Activated gamma-delta T cell (primary cell): Measurements from ENCODE around the gene KRT4.
"Not testable (repeated sequence)": the region's sequence is repeated elsewhere in the genome, so short reads cannot be mapped to it uniquely, and the experiment has no call there.

Source experiments
- DNase-seq: peaks from one replicate; lab custom pipeline; 2025; lab: John Stamatoyannopoulos, UW

The KRT4 gene

GRCh38 chr12:52772772-52773171, 41.1 kb downstream of the KRT4 start:
- no peak for DNase-seq

DNA sequence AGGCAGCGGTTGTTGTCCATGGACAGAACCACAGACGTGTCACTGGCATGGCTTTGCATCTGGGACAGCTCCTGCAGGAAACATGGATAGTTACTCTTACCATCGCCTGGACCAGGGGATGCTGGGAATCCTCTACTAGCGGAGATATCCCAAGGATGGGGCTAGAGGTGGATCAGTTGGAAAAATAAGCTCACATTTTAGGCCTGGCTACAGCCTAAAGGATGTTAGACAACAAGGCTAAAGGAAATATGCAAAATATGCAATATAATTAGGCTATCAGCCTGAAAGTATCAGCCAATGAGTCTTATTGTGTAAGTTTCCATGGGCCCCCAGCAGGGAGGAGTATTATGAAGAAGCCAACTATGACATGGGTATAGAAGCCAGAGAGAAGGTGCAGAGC, 41.7 kb downstream of the KRT4 start:
- DNase-seq, result no peak

- no peak for DNase-seq
These were observed 42.4 kb downstream of the KRT4 start for GRCh38 chr12:52771505-52771904.

GRCh38 chr12:52771088-52771487, 42.8 kb downstream of the KRT4 start:
- no peak for DNase-seq

DNA sequence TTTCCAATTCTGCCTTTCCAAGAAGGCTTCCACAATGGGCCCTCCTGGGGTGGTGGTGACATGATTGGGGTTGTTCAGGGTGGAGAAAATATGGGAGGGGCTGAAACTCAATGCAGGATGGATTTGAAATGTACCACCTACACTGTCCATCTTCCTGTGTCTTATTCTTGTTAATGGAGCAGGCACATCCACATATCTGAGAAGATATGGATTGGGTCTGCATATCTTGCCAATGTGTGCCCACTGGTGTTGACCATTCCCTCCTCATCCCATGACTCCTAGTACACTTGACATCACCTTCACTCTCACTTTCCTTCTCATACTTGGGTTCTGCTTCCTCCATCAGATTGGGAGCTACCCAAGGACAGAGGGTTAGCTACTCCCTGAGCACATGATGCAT, 44.0 kb downstream of the KRT4 start:
- no peak for DNase-seq

DNA sequence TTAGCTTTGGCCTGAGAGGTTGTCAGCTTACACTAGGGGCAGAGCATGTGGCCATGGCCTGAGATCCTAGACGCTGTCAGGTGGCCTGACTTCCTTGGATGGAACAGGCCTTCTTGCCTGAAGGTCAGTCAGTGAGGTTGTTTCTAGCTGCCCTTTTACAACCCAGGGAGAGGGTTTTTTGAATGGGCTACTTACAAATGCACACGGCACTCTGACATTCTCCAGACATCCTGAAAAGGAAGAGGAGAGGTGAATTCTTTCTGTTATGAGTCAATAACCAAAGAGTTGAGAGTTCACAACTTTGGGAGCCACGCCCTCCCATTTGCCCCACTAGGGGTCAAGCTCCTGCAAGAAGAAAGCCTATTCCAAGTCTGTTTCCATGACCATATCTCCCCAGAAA, 44.6 kb downstream of the KRT4 start:
- DNase-seq, result no peak

GRCh38 chr12:52768479-52769200, 45.3 kb downstream of the KRT4 start:
- no peak for DNase-seq

GRCh38 chr12:52767427-52767826, 46.5 kb downstream of the KRT4 start:
- no peak for DNase-seq

DNA sequence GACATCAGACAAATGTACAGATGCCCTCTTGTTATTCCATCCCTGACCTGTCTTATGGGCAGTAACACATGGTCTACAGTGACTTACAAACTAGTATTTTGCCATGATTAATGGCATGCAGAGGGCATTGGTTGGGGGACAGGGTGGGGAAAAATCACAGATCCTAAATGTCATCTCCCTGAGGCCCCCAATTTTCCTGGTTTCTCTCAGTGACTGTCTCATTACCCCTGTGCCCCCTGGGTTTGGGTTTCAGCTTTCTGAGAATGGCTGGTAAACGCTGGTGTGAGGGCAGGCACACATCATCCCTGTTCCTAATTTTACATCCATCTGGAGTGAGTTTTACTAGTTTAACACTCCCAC, 46.9 kb downstream of the KRT4 start:
- no peak for DNase-seq

DNA sequence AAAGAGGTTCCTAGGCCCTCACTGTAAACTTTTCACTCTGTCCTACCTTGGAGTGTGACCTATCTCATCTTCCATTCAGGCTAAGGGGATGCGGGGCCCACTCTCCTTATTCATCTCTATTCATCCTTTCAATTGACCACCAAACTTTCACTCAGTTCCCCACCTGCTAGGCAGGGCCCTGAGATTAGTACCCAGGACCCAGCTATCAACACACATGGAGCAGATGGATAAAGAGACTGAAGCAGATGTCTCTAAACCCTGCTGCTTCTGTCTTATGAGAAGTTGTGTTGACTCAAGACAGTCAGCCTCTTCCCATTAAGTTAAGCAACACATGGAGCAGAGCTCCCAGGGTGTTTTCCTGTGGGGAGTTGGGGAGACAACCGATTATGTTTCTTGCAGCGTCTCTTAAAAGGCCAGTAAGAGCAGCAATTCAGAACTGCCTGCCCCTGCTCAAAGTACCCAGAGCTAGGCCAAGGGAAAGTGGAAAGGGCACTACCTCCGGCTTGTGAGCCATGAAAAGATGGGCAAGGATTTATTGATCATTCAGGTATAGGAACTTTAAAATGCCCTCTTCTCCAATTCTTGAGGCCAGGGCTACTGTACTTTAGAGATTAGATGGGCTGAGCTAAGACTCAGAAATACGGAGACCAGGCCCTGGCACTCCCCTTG, 47.4 kb downstream of the KRT4 start:
- DNase-seq, result no peak

- no peak for DNase-seq
These were observed 48.2 kb downstream of the KRT4 start for GRCh38 chr12:52765702-52766101.

- DNase-seq, result no peak
These were observed 49.9 kb downstream of the KRT4 start for GRCh38 chr12:52763991-52764390.

DNA sequence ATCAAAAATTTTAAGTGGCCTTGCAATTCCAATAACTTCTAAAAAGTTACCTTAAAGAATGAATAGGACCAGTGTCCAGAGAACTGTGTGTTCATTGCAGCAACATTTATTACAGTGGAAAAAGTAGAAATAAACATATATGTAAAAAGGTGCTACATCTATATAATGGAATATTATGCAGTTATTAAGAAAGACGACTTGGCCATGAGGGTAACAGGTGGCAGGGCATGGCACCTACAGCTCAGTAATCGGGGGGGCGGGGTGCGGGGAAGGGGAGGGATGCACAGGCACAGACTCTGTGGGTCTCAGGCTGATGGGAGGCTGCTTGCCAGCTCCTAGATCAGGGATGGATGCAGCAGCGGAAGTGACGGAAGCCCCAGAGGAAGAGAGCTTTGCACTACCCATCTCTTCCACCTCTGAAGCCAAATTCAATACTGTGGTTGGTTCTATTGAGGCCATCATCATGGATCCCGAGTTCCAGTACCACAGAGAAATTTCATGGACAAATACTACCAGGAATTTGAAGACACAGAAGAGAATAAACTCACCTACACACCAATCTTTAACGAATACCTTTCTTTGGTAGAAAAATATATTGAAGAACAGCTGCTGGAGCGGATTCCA, 50.8 kb downstream of the KRT4 start:
- no peak for DNase-seq

DNA sequence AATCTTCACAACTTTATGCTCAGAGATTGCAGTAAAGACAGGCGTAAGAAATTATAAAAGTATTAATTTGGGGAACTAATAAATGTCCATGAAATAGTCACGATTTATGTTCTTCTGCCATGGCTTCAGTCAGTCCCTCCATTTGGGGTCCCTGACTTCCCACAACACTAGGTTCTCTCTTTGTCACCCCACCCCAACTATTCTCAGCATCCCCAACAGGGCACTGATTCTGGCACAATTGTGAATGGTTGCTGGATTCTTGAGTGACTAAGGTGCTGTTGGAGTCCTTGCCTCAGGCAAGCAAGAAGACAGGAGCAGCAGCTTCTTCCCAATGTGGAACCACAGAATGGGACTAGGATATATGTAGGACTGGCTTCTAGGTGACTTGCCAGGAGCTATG, 52.1 kb downstream of the KRT4 start:
- no peak for DNase-seq

- not testable (repeated sequence) for DNase-seq
These were observed 52.7 kb downstream of the KRT4 start for GRCh38 chr12:52761218-52761617.

DNA sequence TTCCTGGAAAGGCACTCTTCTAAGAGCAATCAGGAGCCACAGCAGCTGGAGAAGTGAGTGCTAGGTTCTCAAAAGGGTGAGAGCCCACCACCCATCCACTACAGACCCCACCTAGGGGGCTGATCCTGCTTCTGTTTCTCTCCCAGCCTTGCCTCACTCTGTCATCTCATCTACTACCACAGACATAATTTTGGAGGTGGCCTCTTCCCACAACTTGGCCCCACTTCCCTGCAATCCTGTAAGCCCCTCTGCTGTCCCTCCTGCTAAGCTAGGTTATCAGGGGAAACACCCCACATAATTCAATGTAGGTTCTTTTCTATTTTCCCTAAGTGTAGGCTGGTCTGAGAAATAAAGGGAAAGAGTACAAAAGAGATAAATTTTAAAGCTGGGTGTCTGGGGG, 53.3 kb downstream of the KRT4 start:
- DNase-seq, result no peak

GRCh38 chr12:52759695-52760094, 54.2 kb downstream of the KRT4 start:
- DNase-seq, result no peak

DNA sequence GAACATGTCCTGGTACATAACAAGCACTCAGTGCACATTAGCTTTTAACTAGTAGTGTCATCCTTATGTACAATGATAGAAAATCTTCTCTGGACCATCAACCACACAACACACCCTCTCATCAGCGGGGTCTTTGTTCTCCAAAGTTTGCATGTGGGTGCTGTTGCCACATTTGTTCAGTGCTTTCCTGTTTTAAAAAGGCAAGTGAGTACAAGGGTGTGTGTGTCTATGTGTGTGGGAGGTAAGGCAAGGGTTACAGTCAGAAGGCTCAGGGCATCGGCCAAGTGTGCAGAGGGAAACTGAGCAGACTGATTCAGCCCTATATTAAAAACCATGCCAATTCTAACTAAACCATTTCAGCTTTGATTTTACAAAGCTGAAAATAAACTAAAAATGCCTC, 54.7 kb downstream of the KRT4 start:
- no peak for DNase-seq

- no peak for DNase-seq
These were observed 56.3 kb downstream of the KRT4 start for GRCh38 chr12:52757449-52758176.
